ENCODE results near the gene DRD2.

The DRD2 gene

GRCh38 chr11:113440816-113441215, 34.4 kb downstream of the DRD2 start:
- DNase-seq = no peak

DNA sequence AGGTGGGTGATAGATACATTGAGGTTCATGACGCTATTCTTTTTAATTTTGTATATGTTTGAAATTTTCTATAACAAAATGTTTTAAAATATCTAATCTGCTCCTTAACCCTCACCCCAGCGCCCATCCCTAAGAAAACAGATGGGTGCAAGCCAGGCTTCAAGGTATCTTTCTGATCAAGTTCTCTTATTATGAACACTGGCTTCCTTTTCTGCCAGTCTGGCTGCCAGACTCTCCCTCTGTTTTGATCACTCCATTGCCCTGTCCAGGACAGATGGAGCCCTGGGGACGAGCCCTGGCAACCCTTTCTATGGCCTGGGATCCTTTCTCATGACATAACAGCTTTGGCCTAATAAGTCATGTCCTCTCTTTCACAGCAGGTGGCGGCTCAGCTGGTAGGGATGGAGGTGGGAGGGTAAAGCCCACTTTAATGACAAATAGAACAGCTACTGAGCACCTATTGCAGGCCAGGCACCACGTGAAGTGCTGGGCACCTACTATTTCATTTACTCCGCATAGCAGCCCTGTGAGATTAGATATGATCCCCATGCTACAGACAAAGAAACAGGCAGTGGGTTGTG, 38.4 kb downstream of the DRD2 start:
- DNase-seq = no peak

GRCh38 chr11:113435190-113435968, 39.8 kb downstream of the DRD2 start:
- DNase-seq = no peak

GRCh38 chr11:113431746-113432145, 43.5 kb downstream of the DRD2 start:
- DNase-seq = no peak

DNA sequence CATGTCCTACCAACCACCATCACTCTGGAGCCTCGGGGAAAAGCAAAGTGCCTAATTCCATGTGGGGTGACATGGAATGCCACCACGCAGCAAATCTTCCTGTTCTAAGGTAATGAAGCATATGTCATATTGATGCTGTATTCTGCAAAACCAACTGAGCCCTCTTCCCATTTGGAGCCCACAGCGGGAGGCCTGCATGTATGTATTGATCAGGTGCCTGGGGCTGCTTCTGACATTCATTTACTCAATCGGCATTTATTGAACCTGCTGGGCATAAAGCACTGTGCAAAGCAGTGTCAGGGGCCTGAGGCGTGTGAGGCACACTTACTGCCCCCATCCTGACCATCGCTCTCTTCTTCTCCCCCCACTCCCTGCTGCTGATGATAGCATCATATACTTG, 48.5 kb downstream of the DRD2 start:
- no peak for DNase-seq

DNA sequence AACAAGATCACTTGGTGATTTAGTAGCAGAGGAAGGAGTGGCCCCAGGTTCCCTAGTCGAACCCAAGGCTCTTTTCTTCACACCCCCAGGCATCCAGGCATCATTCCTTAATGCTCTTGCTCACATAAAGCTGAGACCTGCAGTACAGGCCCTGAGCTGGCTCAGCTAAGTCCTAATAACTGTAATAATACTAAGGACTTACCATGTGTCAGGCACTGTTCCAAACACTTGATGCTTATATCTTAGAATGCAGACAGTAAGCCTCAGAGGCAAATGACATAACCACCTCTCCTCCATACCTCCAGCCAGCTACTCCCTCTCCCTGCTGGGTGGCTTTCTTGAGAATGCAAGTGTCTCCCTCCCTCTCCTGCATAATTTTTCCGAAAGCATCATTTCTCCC, 54.4 kb downstream of the DRD2 start:
- no peak for DNase-seq

DNA sequence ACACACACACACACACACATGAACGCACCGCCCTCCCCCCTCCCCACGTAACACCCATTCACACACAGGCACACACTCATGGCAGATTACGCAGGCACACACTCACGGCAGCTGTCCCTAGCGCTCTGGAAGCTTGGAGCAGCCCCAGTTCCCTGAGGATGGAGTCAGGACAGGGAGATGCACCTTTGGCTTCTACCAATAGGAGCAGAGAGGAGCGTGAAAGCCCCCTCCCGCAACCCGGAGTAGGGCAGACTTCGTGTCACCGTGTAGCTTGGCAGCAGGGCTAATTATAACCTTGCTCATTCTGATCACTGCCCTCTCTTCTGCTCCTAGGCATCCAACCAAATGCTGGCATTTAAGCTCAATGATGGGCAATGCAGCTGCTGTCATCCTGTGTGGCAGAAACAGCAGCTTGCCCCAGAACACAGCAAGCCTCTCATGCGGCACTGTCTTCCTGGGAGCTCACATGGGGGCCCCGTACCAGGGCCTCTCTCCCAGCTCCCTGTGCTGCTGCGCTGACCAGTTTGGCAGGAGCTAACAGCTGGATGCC, 55.7 kb downstream of the DRD2 start:
- DNase-seq = no peak

GRCh38 chr11:113417428-113417827, 57.8 kb downstream of the DRD2 start:
- DNase-seq = no peak

GRCh38 chr11:113415343-113415742, 59.9 kb downstream of the DRD2 start:
- no peak for DNase-seq

DNA sequence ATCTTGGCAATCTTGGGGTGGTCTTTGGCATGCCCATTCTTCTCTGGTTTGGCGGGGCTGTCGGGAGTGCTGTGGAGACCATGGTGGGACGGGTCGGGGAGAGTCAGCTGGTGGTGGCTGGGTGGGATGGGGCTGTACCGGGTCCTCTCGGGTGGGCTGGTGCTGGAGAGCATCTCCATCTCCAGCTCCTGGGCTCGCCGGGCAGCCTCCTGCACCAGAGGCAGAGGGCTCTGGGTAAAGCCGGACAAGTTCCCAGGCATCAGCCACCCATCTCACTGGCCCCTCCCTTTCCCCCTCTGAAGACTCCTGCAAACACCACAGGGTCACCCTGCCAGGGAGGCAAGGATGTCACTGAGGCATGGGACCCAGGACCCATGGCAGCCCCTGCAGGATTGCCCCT, 62.5 kb downstream of the DRD2 start:
- DNase-seq = no peak

DNA sequence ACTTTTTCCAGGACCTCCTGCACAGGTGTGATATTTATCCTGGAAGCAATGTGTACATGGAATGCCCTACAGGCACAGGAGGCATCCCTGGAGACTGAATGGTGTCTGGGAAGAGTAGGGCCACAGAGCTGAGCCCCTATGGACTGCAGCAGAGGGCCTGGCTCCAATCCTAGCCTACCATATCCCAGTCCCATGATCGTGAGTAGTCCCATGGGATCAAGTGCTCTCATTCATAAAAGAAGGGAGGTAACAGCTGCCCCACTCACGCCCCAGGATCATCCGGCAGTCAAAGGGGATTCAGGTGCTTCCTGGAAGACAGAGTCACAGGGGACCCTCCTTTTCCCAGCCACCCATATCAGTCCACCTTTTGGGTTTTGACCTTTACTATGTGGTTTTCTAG, 63.7 kb downstream of the DRD2 start:
- DNase-seq = no peak

GRCh38 chr11:113410414-113411135, 64.6 kb downstream of the DRD2 start:
- DNase-seq = no peak

DNA sequence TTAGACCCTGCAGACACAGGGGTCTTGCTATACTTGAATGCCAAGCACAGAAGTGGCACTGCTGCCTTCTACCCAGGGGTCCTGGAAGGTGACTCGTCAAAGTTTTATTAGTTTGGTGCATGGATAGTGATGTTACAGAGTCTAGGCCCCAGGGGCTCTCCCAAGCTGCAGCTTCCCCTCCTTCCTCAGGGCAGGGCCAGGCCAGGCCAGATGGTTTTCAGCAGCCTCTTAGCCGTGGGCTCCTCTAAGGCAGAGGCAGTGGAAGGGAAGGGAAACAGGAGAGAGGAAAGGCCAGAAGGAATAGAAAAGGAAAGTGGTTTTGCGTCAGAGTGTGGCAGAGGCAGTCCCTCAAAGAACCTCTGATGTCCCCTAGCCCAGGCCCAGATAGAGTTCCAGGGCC, 65.7 kb downstream of the DRD2 start:
- DNase-seq = no peak

GRCh38 chr11:113408887-113409286, 66.3 kb downstream of the DRD2 start:
- DNase-seq = no peak

- no peak for DNase-seq
Observed at GRCh38 chr11:113408206-113408605, 67.0 kb downstream of the DRD2 start.

DNA sequence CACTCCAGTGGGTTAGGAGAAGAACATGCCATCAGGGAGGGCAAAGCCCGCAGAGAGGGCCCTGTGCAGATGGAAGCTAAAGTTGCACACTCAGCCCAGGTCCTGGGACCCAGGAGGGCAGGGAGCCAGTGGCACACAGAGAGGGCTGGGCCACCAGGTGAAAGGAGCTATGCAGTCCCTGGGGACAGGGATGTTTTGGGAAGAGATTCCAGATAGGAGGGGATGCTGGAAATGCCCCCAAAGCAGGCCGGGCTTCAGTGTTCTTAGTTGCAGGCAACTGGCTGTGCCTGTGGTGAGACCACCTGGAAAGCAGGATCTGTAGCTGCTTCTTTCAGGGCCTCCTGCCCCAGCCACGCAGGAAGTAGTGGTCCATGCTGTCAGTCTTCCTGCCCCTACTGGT, 68.0 kb downstream of the DRD2 start:
- DNase-seq = no peak

GRCh38 chr11:113405724-113406478, 69.3 kb downstream of the DRD2 start:
- no peak for DNase-seq

DNA sequence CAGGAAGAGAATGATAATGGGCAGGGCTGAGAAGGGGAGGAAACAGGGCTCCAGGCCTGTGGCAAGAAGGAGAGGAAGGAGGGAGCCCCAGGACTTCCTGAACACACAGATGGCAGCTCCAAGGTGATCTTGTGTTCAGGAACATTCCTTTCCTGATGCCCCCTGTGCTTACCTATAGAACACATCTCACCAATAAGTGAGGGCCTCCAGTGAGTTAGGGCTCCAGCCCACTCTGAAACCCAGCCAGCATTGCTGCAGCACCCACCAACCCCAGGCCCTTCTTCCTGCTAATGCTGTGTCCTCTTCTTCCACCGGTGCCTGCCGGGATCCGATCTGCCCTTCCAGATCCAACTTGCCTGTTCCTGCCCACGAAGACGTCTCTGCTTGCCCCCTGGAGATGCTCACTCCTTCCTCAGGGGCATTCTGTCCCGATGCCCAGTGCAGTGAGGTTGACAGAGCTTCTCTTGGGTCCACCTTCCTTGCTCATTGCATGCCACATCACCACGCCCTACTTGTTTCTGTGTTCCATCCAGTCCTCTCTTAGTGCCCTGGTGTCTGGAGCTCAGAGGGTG, 70.3 kb downstream of the DRD2 start:
- no peak for DNase-seq

DNA sequence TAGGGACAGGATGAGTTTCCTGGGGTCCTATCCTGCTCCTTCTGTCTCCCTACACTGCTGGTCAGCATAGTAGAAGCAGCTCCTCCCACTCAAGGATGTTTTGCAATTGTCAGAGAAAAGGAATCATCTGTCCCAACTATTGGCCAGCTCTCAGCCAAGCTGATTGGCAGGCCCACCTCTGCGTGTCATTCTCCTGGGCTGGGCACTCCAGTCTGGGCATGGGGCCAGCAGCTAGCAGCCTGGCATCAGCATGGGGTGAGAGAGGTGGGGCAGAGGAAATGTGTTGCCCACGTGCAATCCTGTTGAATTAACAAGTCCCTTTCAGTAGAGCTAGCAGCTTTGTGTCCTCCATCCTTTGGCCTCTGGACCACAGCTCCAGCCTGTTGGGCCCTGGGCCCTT, 73.5 kb downstream of the DRD2 start:
- DNase-seq = no peak

GRCh38 chr11:113400631-113401230, 74.5 kb downstream of the DRD2 start:
- no peak for DNase-seq

DNA sequence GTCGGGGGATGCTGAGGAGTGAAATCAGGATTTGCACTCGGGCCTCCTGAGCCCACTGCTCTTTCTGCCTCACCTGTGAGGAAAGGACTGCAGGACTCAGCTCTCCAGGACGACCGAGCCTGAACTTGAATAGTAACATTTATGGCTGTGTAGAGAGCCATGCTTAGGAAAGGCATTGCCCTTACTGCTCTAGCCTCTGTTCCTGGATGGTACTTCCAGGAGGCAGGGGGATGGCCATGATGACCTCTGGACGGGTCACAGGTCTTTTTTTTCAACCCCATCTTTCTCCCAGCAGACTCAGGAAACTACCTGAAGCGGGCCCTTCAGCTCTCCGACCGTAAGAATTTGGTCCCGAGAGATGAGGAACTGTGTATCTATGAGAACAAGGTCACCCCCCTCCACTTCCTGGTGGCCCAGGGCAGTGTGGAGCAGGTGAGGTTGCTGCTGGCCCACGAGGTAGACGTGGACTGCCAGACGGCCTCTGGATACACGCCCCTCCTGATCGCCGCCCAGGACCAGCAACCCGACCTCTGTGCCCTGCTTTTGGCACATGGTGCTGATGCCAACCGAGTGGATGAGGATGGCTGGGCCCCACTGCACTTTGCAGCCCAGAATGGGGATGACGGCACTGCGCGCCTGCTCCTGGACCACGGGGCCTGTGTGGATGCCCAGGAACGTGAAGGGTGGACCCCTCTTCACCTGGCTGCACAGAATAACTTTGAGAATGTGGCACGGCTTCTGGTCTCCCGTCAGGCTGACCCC, 76.3 kb downstream of the DRD2 start:
- DNase-seq = no peak

DNA sequence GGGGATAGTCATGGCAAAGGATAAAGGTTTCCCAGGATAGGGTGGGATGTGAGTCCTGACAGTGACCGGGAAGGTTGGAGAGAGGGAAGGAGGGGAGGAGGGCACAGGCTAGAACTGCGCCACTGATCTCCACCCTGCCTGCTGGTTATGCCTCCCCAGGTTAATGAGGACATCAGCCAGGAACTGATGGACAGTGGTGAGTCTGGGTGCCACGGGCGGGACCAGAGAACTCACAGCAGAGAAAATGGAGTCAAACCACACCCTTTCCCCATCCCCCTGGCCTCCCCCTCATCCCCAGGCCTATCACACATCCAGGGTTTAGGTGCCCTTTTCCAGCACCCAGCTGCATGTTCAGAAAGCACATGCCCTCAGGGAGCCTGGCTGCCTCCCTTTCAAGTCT, 77.4 kb downstream of the DRD2 start:
- DNase-seq = no peak
